B cell (primary cell): ENCODE data around the gene HLCS.

ENCODE experiments used
- EZH2 ChIP-seq: IDR thresholded peaks from 2 replicates; pipeline ENCODE4 v1.6.1; 2012; ENCODE audit warnings: borderline replicate concordance, low read depth, mild to moderate bottlenecking, moderate library complexity, low read length; ENCODE audit not compliant: insufficient read depth, poor library complexity, severe bottlenecking
- TF ChIP-seq, protein P1 (sequence below): fragments of 200-600 bp; IDR thresholded peaks from one replicate; pipeline ENCODE4 v1.8.0; 2022; ENCODE audit warnings: antibody characterized with exemption, mild to moderate bottlenecking

DNA sequence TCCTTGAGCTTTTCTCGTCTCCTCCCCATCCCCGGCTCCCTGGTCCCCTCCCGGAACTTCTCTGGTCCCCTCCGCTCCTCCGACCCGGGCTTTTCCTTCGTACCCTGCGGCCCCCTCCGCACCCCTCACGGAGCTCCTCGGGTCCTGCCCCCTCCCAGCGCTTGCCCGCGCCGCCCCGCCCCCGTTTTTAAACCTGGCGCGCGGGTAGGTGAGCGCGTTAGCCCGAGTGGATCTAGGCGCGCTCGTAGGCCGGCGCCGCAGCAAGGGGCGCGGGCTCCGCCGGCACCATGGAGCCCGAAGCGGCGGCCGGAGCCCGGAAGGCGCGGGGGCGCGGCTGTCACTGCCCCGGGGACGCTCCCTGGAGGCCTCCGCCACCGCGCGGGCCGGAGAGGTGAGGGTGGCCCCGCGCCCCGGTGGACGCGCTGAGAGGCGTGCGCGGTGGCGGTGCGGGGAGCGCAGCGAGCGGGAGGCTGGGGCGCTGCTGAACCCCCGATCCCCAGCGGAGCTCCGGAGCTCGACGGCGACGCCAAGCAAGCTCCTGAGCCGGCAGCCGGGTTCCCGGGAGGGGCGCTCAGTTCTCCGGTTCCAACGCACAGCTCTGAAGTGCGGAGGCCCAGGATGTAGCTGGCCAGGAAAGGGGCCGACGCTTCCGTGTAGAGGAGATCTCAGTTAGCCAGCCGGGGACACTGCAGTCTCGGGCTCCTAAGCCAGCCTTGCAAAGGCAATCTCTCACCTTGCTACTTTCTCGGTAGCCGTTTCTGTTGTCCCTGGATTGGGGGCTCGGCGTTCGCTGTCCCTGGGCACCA, 40.2 kb upstream of the HLCS start, which contains the start of gene RIPPLY3:
- TF ChIP-seq, protein P1, sequence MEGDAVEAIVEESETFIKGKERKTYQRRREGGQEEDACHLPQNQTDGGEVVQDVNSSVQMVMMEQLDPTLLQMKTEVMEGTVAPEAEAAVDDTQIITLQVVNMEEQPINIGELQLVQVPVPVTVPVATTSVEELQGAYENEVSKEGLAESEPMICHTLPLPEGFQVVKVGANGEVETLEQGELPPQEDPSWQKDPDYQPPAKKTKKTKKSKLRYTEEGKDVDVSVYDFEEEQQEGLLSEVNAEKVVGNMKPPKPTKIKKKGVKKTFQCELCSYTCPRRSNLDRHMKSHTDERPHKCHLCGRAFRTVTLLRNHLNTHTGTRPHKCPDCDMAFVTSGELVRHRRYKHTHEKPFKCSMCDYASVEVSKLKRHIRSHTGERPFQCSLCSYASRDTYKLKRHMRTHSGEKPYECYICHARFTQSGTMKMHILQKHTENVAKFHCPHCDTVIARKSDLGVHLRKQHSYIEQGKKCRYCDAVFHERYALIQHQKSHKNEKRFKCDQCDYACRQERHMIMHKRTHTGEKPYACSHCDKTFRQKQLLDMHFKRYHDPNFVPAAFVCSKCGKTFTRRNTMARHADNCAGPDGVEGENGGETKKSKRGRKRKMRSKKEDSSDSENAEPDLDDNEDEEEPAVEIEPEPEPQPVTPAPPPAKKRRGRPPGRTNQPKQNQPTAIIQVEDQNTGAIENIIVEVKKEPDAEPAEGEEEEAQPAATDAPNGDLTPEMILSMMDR = no peak
- TF ChIP-seq EZH2 = no peak
